ENCODE measurements around the gene RNFT2. TPM values are rescaled to one million over a fixed set of nuclear protein-coding genes. Genes with fewer than 3 reads are reported as not detected.
A peak's percentile ranks its signal among the peaks of the same experiment; 100 is the strongest.
"Not testable (repeated sequence)": the region's sequence is repeated elsewhere in the genome, so short reads cannot be mapped to it uniquely, and the experiment has no call there.

Gene RNFT2
- total RNA-seq, 4 donors from 2014 or later, result 0.31 to 0.54 TPM; not detected in 2

- ATAC-seq, result no peak
- Histone ChIP-seq H3K27me3 (no peaks in the 10 kb centered on the region), H3K27ac (no peak overlapping the region), H3K4me3 (no peak overlapping the region), H3K9me3 (no peaks in the 10 kb centered on the region), H3K4me1 (no peaks in the 10 kb centered on the region), H3K36me3 (no peaks in the 10 kb centered on the region)
- no peak for TF ChIP-seq POLR2A (IDR thresholded peaks at IDR 0.05)
- no peak for TF ChIP-seq POLR2AphosphoS5 (IDR thresholded peaks at IDR 0.05)
- no peak for TF ChIP-seq EP300 (IDR thresholded peaks at IDR 0.05)
- TF ChIP-seq CTCF (IDR thresholded peaks at IDR 0.05), result no peak
- WGBS, 2 donors (ENCODE audit: low coverage in 1 of 2), result 81 to 82% methylated on average over 4 of the region's 10 CpGs
Measured at GRCh38 chr12:116812238-116812637, 74.1 kb downstream of the RNFT2 start.

GRCh38 chr12:116813271-116814041 lies 75.3 kb downstream of the RNFT2 start:
- no peak overlapping the region for H3K4me3 ChIP-seq
- no peak for TF ChIP-seq POLR2AphosphoS5 (IDR thresholded peaks at IDR 0.05)
- peaks cover 0 to 8% (median 2%) of the 10 kb centered on the region in 3 donors for H3K4me1 ChIP-seq
- no peaks in the 10 kb centered on the region for H3K36me3 ChIP-seq
- WGBS, 2 donors (ENCODE audit: low coverage in 1 of 2), result 93 to 100% methylated on average over 4 to 5 of the region's 7 CpGs
- H3K27ac ChIP-seq, result no peak overlapping the region
- no peak for ATAC-seq
- H3K27me3 ChIP-seq, result no peaks in the 10 kb centered on the region
- H3K9me3 ChIP-seq, result no peaks in the 10 kb centered on the region

DNA sequence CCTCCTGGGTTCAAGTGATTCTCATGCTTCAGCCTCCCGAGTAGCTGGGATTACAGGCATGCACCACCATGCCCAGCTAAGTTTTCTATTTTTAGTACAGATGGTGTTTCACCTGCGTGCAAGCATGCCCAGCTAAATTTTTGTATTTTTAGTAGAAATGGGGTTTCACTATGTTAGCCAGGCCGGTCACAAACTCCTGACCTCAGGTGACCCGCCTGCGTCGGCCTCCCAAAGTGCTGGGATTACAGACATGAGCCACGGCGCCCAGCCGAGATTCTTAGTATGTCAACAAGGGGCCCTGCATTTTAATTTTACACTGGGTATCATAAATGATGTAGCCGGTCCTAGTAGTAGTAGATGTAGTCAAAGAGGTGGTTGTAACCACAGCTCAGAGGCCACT lies 76.7 kb downstream of the RNFT2 start:
- not testable (repeated sequence) for H3K27me3 ChIP-seq, H3K36me3 ChIP-seq, H3K27ac ChIP-seq, ATAC-seq, H3K9me3 ChIP-seq, H3K4me3 ChIP-seq
- 81 to 89% methylated on average over 3 to 8 of the region's 10 CpGs for WGBS, 2 donors (ENCODE audit: low coverage in 1 of 2)
- peaks cover 0 to 13% (median 6%) of the 10 kb centered on the region in 3 donors for H3K4me1 ChIP-seq

DNA sequence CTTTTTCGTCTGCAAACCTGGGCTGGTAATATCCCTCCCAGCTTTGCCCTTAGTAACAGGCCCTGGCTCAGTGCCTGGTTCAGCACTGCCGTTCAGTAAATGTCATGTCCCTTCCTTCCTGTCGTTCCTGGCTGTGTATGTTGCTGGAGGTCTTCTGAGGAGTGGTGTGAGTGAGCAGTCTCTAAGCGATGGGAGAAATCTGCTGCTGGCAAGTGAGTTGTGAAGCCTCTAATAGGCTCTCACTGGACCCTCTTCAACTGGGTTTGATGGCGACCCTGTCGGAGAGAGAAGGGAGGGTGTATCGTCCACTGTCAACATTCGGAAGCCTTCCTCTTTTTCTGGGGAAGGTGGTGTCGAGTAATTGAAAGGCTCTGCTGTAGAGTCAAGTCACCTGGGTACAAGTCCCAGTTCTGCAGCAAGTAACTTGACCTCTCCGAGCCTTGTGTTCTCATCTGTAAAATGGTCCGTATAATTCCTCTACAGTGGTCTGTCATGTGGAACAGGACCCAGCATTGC lies 80.3 kb downstream of the RNFT2 start:
- Histone ChIP-seq H3K36me3 (no peaks in the 10 kb centered on the region), H3K27me3 (no peaks in the 10 kb centered on the region), H3K27ac (peak overlapping the region; percentile 91 to 95 (median 92)), H3K4me1 (peaks cover 0 to 13% (median 6%) of the 10 kb centered on the region in 3 donors), H3K9me3 (no peaks in the 10 kb centered on the region), H3K4me3 (peak overlapping the region; percentile 63 to 71)
- TF ChIP-seq POLR2AphosphoS5 (IDR thresholded peaks at IDR 0.05) (peak; percentile 18), POLR2A (IDR thresholded peaks at IDR 0.05) (no peak)
- no peak for ATAC-seq
- WGBS, 2 donors (ENCODE audit: low coverage in 1 of 2), result 31 to 33% methylated on average over 7 to 9 of the region's 11 CpGs

- Histone ChIP-seq H3K27ac (peak overlapping the region; percentile 91 to 95 (median 92)), H3K4me3 (peak overlapping the region; percentile 63 to 71), H3K9me3 (no peaks in the 10 kb centered on the region), H3K36me3 (no peaks in the 10 kb centered on the region), H3K4me1 (peaks cover 0 to 13% (median 6%) of the 10 kb centered on the region in 3 donors), H3K27me3 (no peaks in the 10 kb centered on the region)
- 0 to 1% methylated on average over 5 to 58 of the region's 70 CpGs for WGBS, 2 donors (ENCODE audit: low coverage in 1 of 2)
- ATAC-seq, result peak; percentile 99
- TF ChIP-seq CTCF (IDR thresholded peaks at IDR 0.05) (peak in 1 of 4 experiments; percentile 16), EP300 (IDR thresholded peaks at IDR 0.05) (no peak), POLR2A (IDR thresholded peaks at IDR 0.05) (peak; percentile 76 to 78), POLR2AphosphoS5 (IDR thresholded peaks at IDR 0.05) (peak; percentile 57)
Measured at GRCh38 chr12:116818948-116819832, 81.1 kb downstream of the RNFT2 start.

DNA sequence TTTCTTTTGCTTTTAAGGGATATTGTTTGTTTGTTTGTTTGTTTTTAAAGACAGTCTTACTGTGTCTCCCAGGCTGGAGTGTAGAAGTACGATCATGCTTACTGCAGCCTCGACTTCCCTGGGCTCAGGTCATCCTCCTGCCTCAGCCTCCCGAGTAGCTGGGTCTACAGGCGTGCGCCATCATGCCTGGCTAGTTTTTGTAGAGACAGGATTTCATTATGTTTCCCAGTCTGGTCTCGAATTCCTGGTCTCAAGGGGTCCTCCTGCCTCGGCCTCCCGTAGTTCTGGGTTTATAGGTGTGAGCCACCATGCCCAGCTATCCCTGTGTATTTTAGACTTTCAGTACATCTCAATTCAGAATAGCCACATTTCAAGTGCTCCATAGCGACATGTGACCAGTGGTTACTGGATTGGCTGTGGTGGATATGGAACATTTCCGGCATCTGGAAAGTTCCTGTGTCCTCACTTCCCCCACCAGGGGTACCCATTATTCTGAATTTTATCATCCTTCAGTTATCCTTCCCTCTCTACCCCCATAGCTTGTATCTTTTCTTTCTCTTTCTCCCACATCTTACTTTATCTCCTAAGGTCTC lies 82.0 kb downstream of the RNFT2 start:
- Histone ChIP-seq H3K27ac (peak overlapping the region in 3 of 4 donors; percentile 92 to 95 (median 92)), H3K4me3 (no peak overlapping the region)
- no peak for ATAC-seq

More for the DNA sequence above, 82.0 kb downstream of the RNFT2 start:
- no peak for TF ChIP-seq CTCF (IDR thresholded peaks at IDR 0.05)
- TF ChIP-seq POLR2AphosphoS5 (IDR thresholded peaks at IDR 0.05), result no peak
- TF ChIP-seq POLR2A (IDR thresholded peaks at IDR 0.05), result no peak
- TF ChIP-seq EP300 (IDR thresholded peaks at IDR 0.05), result no peak
- peaks cover 0 to 13% (median 6%) of the 10 kb centered on the region in 3 donors for H3K4me1 ChIP-seq
- H3K36me3 ChIP-seq, result no peaks in the 10 kb centered on the region
- WGBS, 2 donors (ENCODE audit: low coverage in 1 of 2), result 63 to 83% methylated on average over 3 to 10 of the region's 10 CpGs
- no peaks in the 10 kb centered on the region for H3K27me3 ChIP-seq
- peaks cover 0 to 5% (median 0%) of the 10 kb centered on the region in 3 donors for H3K9me3 ChIP-seq

Data from gastroesophageal sphincter (tissue), 4 donors.